Caco-2 (cell line): Measurements from ENCODE around the gene ZIC1. TPM values are rescaled to one million over a fixed set of nuclear protein-coding genes. Genes with fewer than 3 reads are reported as not detected.

Source experiments
- BruUV-seq: library from RNA; stranded (reverse); fragments of 400-500 nt; replicated peaks from 2 replicates; lab custom pipeline; 2021; lab: Mats Ljungman, UMichigan
- CTCF ChIA-PET: fragments of 300-600 bp; sonication (Branson Sonifier 250); formaldehyde crosslinking; loops from one replicate; lab custom pipeline; 2022; ENCODE audit warnings: antibody characterized with exemption; lab: Charles Lee
- POLR2A ChIA-PET: fragments of 300-600 bp; sonication (Branson Sonifier 250); formaldehyde crosslinking; loops from one replicate; lab custom pipeline; 2022; ENCODE audit warnings: antibody characterized with exemption; lab: Charles Lee
- DNase-seq, 2 experiments: peaks; one replicate each; pipeline versions ENCODE4 v3.0.0 to v3.0.0-alpha.2; 2020 to 2022
- H3K27me3 ChIP-seq: replicated peaks from 2 replicates; pipeline ENCODE4 v1.6.0; 2011; ENCODE audit warnings: low read length; ENCODE audit not compliant: control insufficient read depth, insufficient read depth
- H3K36me3 ChIP-seq: 2 replicates; pipeline ENCODE4 v1.5.1; 2011; ENCODE audit warnings: low read length; ENCODE audit not compliant: control insufficient read depth, insufficient read depth
- H3K4me1 ChIP-seq: fragments of 250-450 bp; sonication (Bioruptor Pico); 2 replicates; pipeline ENCODE4 v1.5.1; 2020; ENCODE audit warnings: mild to moderate bottlenecking
- H3K4me3 ChIP-seq: 2 replicates; pipeline ENCODE4 v1.5.1; 2011; ENCODE audit warnings: low read depth, mild to moderate bottlenecking, control low read depth, low read length
- H3K9me3 ChIP-seq: fragments of 250-450 bp; sonication (Bioruptor Pico); 2 replicates; pipeline ENCODE4 v1.5.1; 2020; ENCODE audit warnings: mild to moderate bottlenecking, moderate library complexity
- H3K27ac Mint-ChIP-seq: one replicate; pipeline ENCODE4 v1.8.0; 2022; ENCODE audit warnings: mixed read lengths; ENCODE audit not compliant: unreplicated experiment
- H3K27me3 Mint-ChIP-seq: one replicate; pipeline ENCODE4 v1.8.0; 2022; ENCODE audit warnings: mixed read lengths; ENCODE audit not compliant: insufficient read depth, unreplicated experiment
- H3K36me3 Mint-ChIP-seq: one replicate; pipeline ENCODE4 v1.8.0; 2022; ENCODE audit warnings: mild to moderate bottlenecking, mixed read lengths; ENCODE audit not compliant: insufficient read depth, unreplicated experiment
- H3K4me1 Mint-ChIP-seq: one replicate; pipeline ENCODE4 v1.8.0; 2022; ENCODE audit warnings: low read depth, mixed read lengths; ENCODE audit not compliant: unreplicated experiment
- H3K4me3 Mint-ChIP-seq: one replicate; pipeline ENCODE4 v1.8.0; 2022; ENCODE audit warnings: mild to moderate bottlenecking, moderate library complexity, mixed read lengths; ENCODE audit not compliant: unreplicated experiment
- H3K9me3 Mint-ChIP-seq: one replicate; pipeline ENCODE4 v1.8.0; 2022; ENCODE audit warnings: mixed read lengths; ENCODE audit not compliant: unreplicated experiment
- CTCF ChIP-seq, 2 experiments: fragments of 200-600 bp in 1 of 2; IDR thresholded peaks; 1 replicate in 1 of 2; 2 replicates in 1 of 2; pipeline versions ENCODE4 v1.5.1 to v1.8.0; 2011 to 2022; ENCODE audit warnings: antibody characterized with exemption in 1 of 2, control low read depth in 1 of 2, inconsistent platforms in 1 of 2, low read depth in 1 of 2, low read length in 1 of 2, mild to moderate bottlenecking in 1 of 2, moderate library complexity in 1 of 2; ENCODE audit not compliant: insufficient read depth in 1 of 2, severe bottlenecking in 1 of 2, unreplicated experiment in 1 of 2
- intact Hi-C: fragments of 100-400 bp; cut with micrococcal nuclease; formaldehyde crosslinking; loops from one replicate; pipeline ENCODE4 v1.10.0; 2022; ENCODE audit not compliant: unreplicated experiment
- total RNA-seq: library from RNA; stranded (reverse); gene quantifications from 2 replicates; pipeline ENCODE4 v1.2.3, GENCODE V29; 2022

ZIC1 gene
- total RNA-seq, 1 experiment from 2014 or later, result not detected

DNA sequence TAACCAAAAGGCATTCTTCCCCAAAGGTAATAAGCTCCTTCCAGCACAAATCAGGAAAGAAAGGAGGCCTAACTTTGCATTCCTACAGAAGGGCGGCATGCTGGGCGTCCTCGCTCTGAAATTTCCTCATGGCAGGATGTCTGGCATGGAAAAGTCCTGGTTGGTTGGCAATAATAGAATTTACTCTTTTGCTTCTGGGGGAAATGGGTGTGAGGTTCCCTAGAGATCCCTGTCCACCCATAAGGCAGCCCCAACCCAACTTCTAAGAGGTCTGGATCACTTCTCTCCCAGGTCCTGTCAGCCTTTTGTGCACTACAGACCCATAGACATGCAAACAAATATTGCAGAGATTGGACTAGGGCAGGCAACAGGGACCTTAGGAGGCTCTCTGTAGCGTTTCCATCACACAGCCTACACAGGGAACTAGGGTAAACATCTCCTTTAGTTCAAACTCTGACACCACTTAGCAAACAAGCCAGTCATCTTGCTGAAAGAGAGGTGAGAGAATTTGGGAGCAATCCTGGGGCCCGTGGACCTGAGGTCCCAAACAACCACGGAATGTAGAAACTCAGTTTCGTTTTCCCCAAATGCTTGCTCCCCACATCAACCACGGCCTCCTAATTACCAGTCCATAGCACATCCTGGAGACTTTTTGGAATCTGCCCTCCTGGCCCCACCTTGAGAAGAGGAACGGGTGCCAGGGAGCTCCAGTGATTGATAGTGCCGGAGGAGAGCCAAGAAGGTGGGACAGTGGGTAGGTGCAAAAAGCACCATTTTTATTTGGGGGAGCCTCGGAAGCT, 5.0 kb upstream of the ZIC1 start:
- Mint-ChIP-seq H3K27me3 (peaks cover 5% of the 10 kb centered on the region), H3K4me3 (no peak overlapping the region), H3K9me3 (peaks cover 9% of the 10 kb centered on the region), H3K4me1 (peaks cover 7% of the 10 kb centered on the region), H3K27ac (no peak overlapping the region), H3K36me3 (peaks cover 6% of the 10 kb centered on the region)
- Histone ChIP-seq H3K36me3 (no peaks in the 10 kb centered on the region), H3K4me3 (no peak overlapping the region), H3K27me3 (no peaks in the 10 kb centered on the region), H3K4me1 (no peaks in the 10 kb centered on the region), H3K9me3 (no peaks in the 10 kb centered on the region)
- TF ChIP-seq CTCF (IDR thresholded peaks at IDR 0.05; ENCODE audit: insufficient read depth in 1 of 2, low read depth in 1 of 2, low read length in 1 of 2, severe bottlenecking in 1 of 2, unreplicated experiment in 1 of 2), result no peak
- intact Hi-C loops, result no loop called here
- no TSS peak for BruUV-seq
- ChIA-PET CTCF (no interaction called here), POLR2A (no interaction called here)
- DNase-seq, result no peak

DNA sequence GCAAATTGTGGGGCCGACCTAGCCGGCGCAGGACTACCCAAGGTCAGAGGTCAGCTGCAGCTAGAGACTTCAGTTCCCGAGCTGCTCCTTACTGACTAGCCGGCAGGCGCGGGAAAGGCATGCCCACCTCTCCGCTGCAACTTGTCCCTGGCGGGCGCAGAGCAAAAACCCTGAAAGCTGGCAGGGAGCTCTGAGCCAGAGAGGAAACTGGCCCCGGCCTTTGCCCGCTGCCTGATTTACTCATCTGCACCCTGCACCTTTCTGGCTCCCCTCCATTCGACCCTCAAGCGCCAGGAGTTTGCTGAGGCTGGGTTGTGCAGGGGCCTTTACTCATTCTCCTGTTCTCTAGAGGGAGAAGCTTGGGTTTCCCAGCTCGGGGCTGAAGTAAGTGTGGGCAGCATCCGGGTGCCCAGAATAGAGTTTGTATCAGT, 4.3 kb upstream of the ZIC1 start:
- Mint-ChIP-seq H3K27me3 (peaks cover 5% of the 10 kb centered on the region), H3K9me3 (peaks cover 9% of the 10 kb centered on the region), H3K4me3 (no peak overlapping the region), H3K36me3 (peaks cover 6% of the 10 kb centered on the region), H3K27ac (no peak overlapping the region), H3K4me1 (peaks cover 7% of the 10 kb centered on the region)
- Histone ChIP-seq H3K4me1 (no peaks in the 10 kb centered on the region), H3K4me3 (no peak overlapping the region), H3K27me3 (no peaks in the 10 kb centered on the region), H3K9me3 (no peaks in the 10 kb centered on the region), H3K36me3 (no peaks in the 10 kb centered on the region)
- intact Hi-C loops, result no loop called here
- ChIA-PET POLR2A (no interaction called here), CTCF (no interaction called here)
- BruUV-seq, result no TSS peak
- no peak for TF ChIP-seq CTCF (IDR thresholded peaks at IDR 0.05; ENCODE audit: insufficient read depth in 1 of 2, low read depth in 1 of 2, low read length in 1 of 2, severe bottlenecking in 1 of 2, unreplicated experiment in 1 of 2)
- DNase-seq, result no peak

- peaks cover 6% of the 10 kb centered on the region for H3K36me3 Mint-ChIP-seq
- H3K9me3 Mint-ChIP-seq, result peaks cover 9% of the 10 kb centered on the region
- no peak overlapping the region for H3K27ac Mint-ChIP-seq
- no peak overlapping the region for H3K4me3 ChIP-seq
- intact Hi-C loops, result no loop called here
- H3K4me1 Mint-ChIP-seq, result peaks cover 7% of the 10 kb centered on the region
- H3K4me1 ChIP-seq, result no peaks in the 10 kb centered on the region
- no peak for DNase-seq
- no peak for TF ChIP-seq CTCF (IDR thresholded peaks at IDR 0.05; ENCODE audit: insufficient read depth in 1 of 2, low read depth in 1 of 2, low read length in 1 of 2, severe bottlenecking in 1 of 2, unreplicated experiment in 1 of 2)
- ChIA-PET CTCF (no interaction called here), POLR2A (no interaction called here)
- no peaks in the 10 kb centered on the region for H3K36me3 ChIP-seq
- peaks cover 5% of the 10 kb centered on the region for H3K27me3 Mint-ChIP-seq
- no peaks in the 10 kb centered on the region for H3K27me3 ChIP-seq
- no peaks in the 10 kb centered on the region for H3K9me3 ChIP-seq
- H3K4me3 Mint-ChIP-seq, result no peak overlapping the region
- no TSS peak for BruUV-seq
Observed at GRCh38 chr3:147405231-147406027, 3.7 kb upstream of the ZIC1 start.
